ENCODE results near the gene ZBTB7B. TPM values are rescaled to one million over a fixed set of nuclear protein-coding genes. Genes with fewer than 3 reads are reported as not detected.

ZBTB7B gene
- total RNA-seq, 1 donor from 2014 or later: 83.1 TPM

GRCh38 chr1:155012776-155013602, 10.4 kb downstream of the ZBTB7B start:
- no peak overlapping the region for H3K4me3 ChIP-seq
- H3K27ac ChIP-seq: peak overlapping the region; percentile 7 to 75
- H3K27me3 ChIP-seq: no peaks in the 10 kb centered on the region
- intact Hi-C loops (cut with DNase I): no loop called here
- no peak for DNase-seq (ENCODE audit: low spot score in 2 of 2)
- no peak for TF ChIP-seq CTCF (IDR thresholded peaks at IDR 0.05)
- H3K9me3 ChIP-seq: no peaks in the 10 kb centered on the region
- H3K4me1 ChIP-seq: peaks cover 6 to 36% of the 10 kb centered on the region in 2 donors
- H3K36me3 ChIP-seq: peaks cover 13 to 28% of the 10 kb centered on the region in 2 donors

GRCh38 chr1:155013632-155014031, 11.0 kb downstream of the ZBTB7B start:
- Histone ChIP-seq H3K4me3 (no peak overlapping the region), H3K27ac (peak overlapping the region in 1 of 2 donors; percentile 7), H3K4me1 (peaks cover 7 to 35% of the 10 kb centered on the region in 2 donors), H3K9me3 (no peaks in the 10 kb centered on the region), H3K27me3 (no peaks in the 10 kb centered on the region), H3K36me3 (peaks cover 13 to 28% of the 10 kb centered on the region in 2 donors)
- no peak for TF ChIP-seq CTCF (IDR thresholded peaks at IDR 0.05)
- intact Hi-C loops (cut with DNase I): no loop called here
- DNase-seq (ENCODE audit: low spot score in 2 of 2): no peak

GRCh38 chr1:155014709-155015508, 12.3 kb downstream of the ZBTB7B start:
- peaks cover 7 to 35% of the 10 kb centered on the region in 2 donors for H3K4me1 ChIP-seq
- no peak overlapping the region for H3K4me3 ChIP-seq
- no peak for DNase-seq (ENCODE audit: low spot score in 2 of 2)
- H3K27ac ChIP-seq: no peak overlapping the region
- TF ChIP-seq CTCF (IDR thresholded peaks at IDR 0.05): no peak
- intact Hi-C loops (cut with DNase I): no loop called here
- H3K36me3 ChIP-seq: peaks cover 13 to 28% of the 10 kb centered on the region in 2 donors
- no peaks in the 10 kb centered on the region for H3K9me3 ChIP-seq
- no peaks in the 10 kb centered on the region for H3K27me3 ChIP-seq

GRCh38 chr1:155015527-155016230, 13.1 kb downstream of the ZBTB7B start:
- DNase-seq (ENCODE audit: low spot score in 2 of 2): no peak
- H3K27me3 ChIP-seq: no peaks in the 10 kb centered on the region
- H3K27ac ChIP-seq: no peak overlapping the region
- no peaks in the 10 kb centered on the region for H3K9me3 ChIP-seq
- peaks cover 13 to 28% of the 10 kb centered on the region in 2 donors for H3K36me3 ChIP-seq
- no peak for TF ChIP-seq CTCF (IDR thresholded peaks at IDR 0.05)
- intact Hi-C loops (cut with DNase I): loop anchor here (2.0 kb wide), 2 partner anchors 41 to 69 kb away; partner anchors contain the start of gene CKS1B
- no peak overlapping the region for H3K4me3 ChIP-seq
- H3K4me1 ChIP-seq: peaks cover 7 to 29% of the 10 kb centered on the region in 2 donors

- Histone ChIP-seq H3K4me3 (no peak overlapping the region), H3K4me1 (peaks cover 7 to 25% of the 10 kb centered on the region in 2 donors), H3K9me3 (no peaks in the 10 kb centered on the region), H3K36me3 (peaks cover 13 to 28% of the 10 kb centered on the region in 2 donors), H3K27me3 (no peaks in the 10 kb centered on the region), H3K27ac (peak overlapping the region; percentile 82 to 89)
- intact Hi-C loops (cut with DNase I): loop anchor here (2.0 kb wide), 2 partner anchors 42 to 68 kb away; partner anchors contain the start of gene CKS1B
- DNase-seq (ENCODE audit: low spot score in 2 of 2): no peak
- no peak for TF ChIP-seq CTCF (IDR thresholded peaks at IDR 0.05)
Observed at GRCh38 chr1:155016231-155016831, 13.7 kb downstream of the ZBTB7B start.
